Endothelial cell of umbilical vein (primary cell): ENCODE results near the gene HUNK. TPM values are rescaled to one million over a fixed set of nuclear protein-coding genes. Genes with fewer than 3 reads are reported as not detected.

Experiments used
- BruUV-seq: library from RNA; stranded (reverse); fragments of 400-500 nt; replicated peaks from 2 replicates; lab custom pipeline; 2021; lab: Mats Ljungman, UMichigan
- CTCF ChIA-PET: fragments of 300-600, 350-600 bp; sonication (Branson Sonifier 250); formaldehyde crosslinking; loops from one replicate; lab custom pipeline; 2021; ENCODE audit warnings: antibody characterized with exemption, inconsistent platforms; lab: Charles Lee
- POLR2A ChIA-PET: fragments of 300-600, 350-600 bp; sonication (Branson Sonifier 250); formaldehyde crosslinking; loops from one replicate; lab custom pipeline; 2021; ENCODE audit warnings: antibody characterized with exemption, inconsistent platforms; lab: Charles Lee
- DNase-seq: peaks from one replicate; pipeline ENCODE4 v3.0.0-alpha.2; 2011; ENCODE audit warnings: low read depth, low spot score
- FAIRE-seq: peaks from 2 replicates; lab custom pipeline; 2011; peaks lifted over from hg19 to GRCh38; lab: Jason Lieb, UNC
- H2AFZ ChIP-seq: 2 replicates; pipeline ENCODE4 v1.6.0; 2012; ENCODE audit warnings: low read depth, low read length, control low read depth, inconsistent platforms
- H3K27ac ChIP-seq: 2 replicates; pipeline ENCODE4 v1.5.1; 2011; ENCODE audit warnings: low read depth, mild to moderate bottlenecking, control low read depth, low read length, moderate library complexity; ENCODE audit not compliant: insufficient read depth
- H3K27me3 ChIP-seq, 2 experiments: 2 replicates each; pipeline versions ENCODE4 v1.6.0 to v1.6.1; 2011; ENCODE audit warnings: low read length in 2 of 2, mixed read lengths in 1 of 2; ENCODE audit not compliant: control insufficient read depth in 2 of 2, insufficient read depth in 2 of 2
- H3K36me3 ChIP-seq, 2 experiments: 2 replicates in 1 of 2; 3 replicates in 1 of 2; pipeline ENCODE4 v1.5.1; 2011; ENCODE audit warnings: low read length in 2 of 2, mild to moderate bottlenecking in 1 of 2, moderate library complexity in 1 of 2; ENCODE audit not compliant: control insufficient read depth in 2 of 2, insufficient read depth in 2 of 2; ENCODE audit errors: extremely low read depth in 1 of 2
- H3K4me1 ChIP-seq: 3 replicates; pipeline ENCODE4 v1.5.1; 2011; ENCODE audit warnings: mild to moderate bottlenecking, low read length; ENCODE audit not compliant: control insufficient read depth, insufficient read depth; ENCODE audit errors: extremely low read depth
- H3K4me2 ChIP-seq: 2 replicates; pipeline ENCODE4 v1.6.1; 2011; ENCODE audit warnings: low read length, control low read depth, mixed read lengths; ENCODE audit not compliant: insufficient read depth
- H3K4me3 ChIP-seq, 3 experiments: fragments of 200-600 bp in 1 of 3; sonication (generic), shearing (Covaris generic) in 1 of 3; replicated peaks in 1 of 3; 2 replicates each; pipeline ENCODE4 v1.5.1; 2011 to 2016; ENCODE audit warnings: control low read depth in 3 of 3, low read length in 3 of 3, mild to moderate bottlenecking in 2 of 3, inconsistent platforms in 1 of 3, low read depth in 1 of 3, moderate library complexity in 1 of 3; ENCODE audit not compliant: insufficient read depth in 1 of 3
- H3K79me2 ChIP-seq: 2 replicates; pipeline ENCODE4 v1.6.0; 2012; ENCODE audit warnings: low read length, inconsistent platforms; ENCODE audit not compliant: control insufficient read depth, insufficient read depth
- H3K9ac ChIP-seq: replicated peaks from 2 replicates; pipeline ENCODE3; 2011; ENCODE audit warnings: low read length, control low read depth; ENCODE audit not compliant: insufficient read depth; ENCODE audit errors: extremely low read depth
- H3K9me1 ChIP-seq: replicated peaks from 3 replicates; pipeline ENCODE4 v1.6.0; 2011; ENCODE audit warnings: mild to moderate bottlenecking, low read length; ENCODE audit not compliant: control insufficient read depth, insufficient read depth; ENCODE audit errors: extremely low read depth
- H3K9me3 ChIP-seq: replicated peaks from 2 replicates; pipeline ENCODE4 v1.5.1; 2012; ENCODE audit warnings: low read length, inconsistent platforms; ENCODE audit not compliant: control insufficient read depth, insufficient read depth
- H4K20me1 ChIP-seq: replicated peaks from 2 replicates; pipeline ENCODE3; 2011; ENCODE audit warnings: mild to moderate bottlenecking, low read length; ENCODE audit not compliant: control insufficient read depth, insufficient read depth; ENCODE audit errors: extremely low read depth
- EZH2 ChIP-seq: IDR thresholded peaks from 2 replicates; pipeline ENCODE4 v1.6.1; 2012; ENCODE audit warnings: borderline replicate concordance, low read depth, mild to moderate bottlenecking, moderate library complexity, low read length, inconsistent platforms; ENCODE audit not compliant: severe bottlenecking
- FOS ChIP-seq: IDR thresholded peaks from 2 replicates; pipeline ENCODE4 v1.6.1; 2011; ENCODE audit warnings: mild to moderate bottlenecking, low read length, moderate library complexity, borderline replicate concordance; ENCODE audit not compliant: insufficient read depth
- GATA2 ChIP-seq: IDR thresholded peaks from 2 replicates; pipeline ENCODE4 v1.7.0; 2011; ENCODE audit warnings: low read depth, mild to moderate bottlenecking, moderate library complexity, mixed read lengths, low read length; ENCODE audit not compliant: insufficient read length, insufficient read depth
- JUN ChIP-seq: IDR thresholded peaks from 2 replicates; pipeline ENCODE4 v1.6.1; 2011; ENCODE audit warnings: borderline replicate concordance, low read depth; ENCODE audit not compliant: insufficient read length, insufficient read depth
- MYC ChIP-seq: IDR thresholded peaks from one replicate; pipeline ENCODE4 v1.6.1; 2011; ENCODE audit warnings: mild to moderate bottlenecking, low read depth, low read length
- POLR2A ChIP-seq: IDR thresholded peaks from 2 replicates; pipeline ENCODE4 v1.6.1; 2012; ENCODE audit warnings: low read depth, mild to moderate bottlenecking, control low read depth, low read length
- POLR2AphosphoS5 ChIP-seq: IDR thresholded peaks from 2 replicates; pipeline ENCODE4 v1.6.1; 2012; ENCODE audit warnings: low read depth, mild to moderate bottlenecking, control low read depth, low read length, moderate library complexity; ENCODE audit not compliant: insufficient read depth
- dilution Hi-C: fragments of 300-500 bp; cut with MboI; formaldehyde crosslinking; loops from one replicate; pipeline ENCODE4 v1.15.0; 2019; ENCODE audit warnings: low sequenced_read_pairs; ENCODE audit not compliant: extremely low pct_ligation_motif_present
- intact Hi-C: fragments of 100-400 bp; cut with micrococcal nuclease; formaldehyde crosslinking; loops from one replicate; pipeline ENCODE4 v1.10.0; 2022
- polyA plus RNA-seq, 4 experiments: library from polyadenylated mRNA; depleted of rRNA in 3 of 4; stranded (reverse) in 3 of 4; unstranded in 1 of 4; fragments of >200 nt; gene quantifications; 2 replicates each; pipeline versions ENCODE4 v1.2.1 to v1.2.3, GENCODE V29; 2011 to 2012; ENCODE audit warnings: missing spikeins in 1 of 4
- total RNA-seq: library from RNA; stranded (reverse); gene quantifications from 2 replicates; pipeline ENCODE4 v1.2.3, GENCODE V29; 2021
- TF ChIP-seq, protein P1 (sequence below): IDR thresholded peaks from 2 replicates; pipeline ENCODE4 v1.6.1; 2011; ENCODE audit not compliant: insufficient read depth, insufficient read length
- TF ChIP-seq, protein P2 (sequence below), 2 donors: IDR thresholded peaks; 1 replicate in 1 of 2; 2 replicates in 1 of 2; pipeline ENCODE4 v1.5.1; 2011; ENCODE audit warnings: low read length in 2 of 2, mild to moderate bottlenecking in 2 of 2, moderate library complexity in 2 of 2, control low read depth in 1 of 2, inconsistent platforms in 1 of 2, low read depth in 1 of 2; ENCODE audit not compliant: insufficient read depth in 1 of 2; ENCODE audit errors: extremely low read depth in 1 of 2

HUNK gene
- total and polyA plus RNA-seq, 2 donors (not counting 3 experiments of a cell fraction or from before 2014, with no cell fraction given): not detected

DNA sequence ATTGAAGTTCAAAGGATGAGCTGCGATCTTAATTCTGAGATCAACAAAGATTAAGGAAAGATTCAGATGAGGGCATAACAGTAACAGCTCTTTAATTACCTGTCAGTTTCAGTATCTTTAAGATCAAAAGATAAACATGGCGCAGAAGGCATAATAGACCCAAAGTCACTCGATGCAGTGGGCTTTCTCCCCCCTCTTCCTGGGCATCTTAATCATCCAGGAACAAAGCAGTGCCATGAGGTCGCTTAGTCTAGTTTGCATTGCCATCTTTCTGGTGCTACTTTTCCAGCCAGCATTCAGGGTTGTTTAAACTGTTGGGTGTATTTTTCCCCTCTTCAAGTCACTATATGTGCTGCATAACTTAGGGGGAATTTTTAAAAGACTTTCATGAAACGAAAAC lies 72.3 kb downstream of the HUNK start:
- no peaks in the 10 kb centered on the region for H3K27me3 ChIP-seq
- H2AFZ ChIP-seq: no peak overlapping the region
- H3K4me1 ChIP-seq: no peaks in the 10 kb centered on the region
- H3K9me3 ChIP-seq: no peaks in the 10 kb centered on the region
- no TSS peak for BruUV-seq
- H3K36me3 ChIP-seq: no peaks in the 10 kb centered on the region
- TF ChIP-seq POLR2AphosphoS5: no peak
- H3K4me2 ChIP-seq: no peak overlapping the region
- intact Hi-C loops: no loop called here
- dilution Hi-C loops: no loop called here
- DNase-seq: no peak
- CTCF ChIA-PET: interaction anchor here (1.5 kb wide), 1 partner anchor 12 kb away, joined by 4 read pairs; no protein-coding TSS in a partner anchor
- POLR2A ChIA-PET: no interaction called here
- FAIRE-seq: no peak
- H3K27ac ChIP-seq: no peak overlapping the region
- H3K9ac ChIP-seq: no peak overlapping the region
- H3K9me1 ChIP-seq: no peaks in the 10 kb centered on the region
- H3K4me3 ChIP-seq: no peak overlapping the region
- H4K20me1 ChIP-seq: no peaks in the 10 kb centered on the region
- H3K79me2 ChIP-seq: no peaks in the 10 kb centered on the region

DNA sequence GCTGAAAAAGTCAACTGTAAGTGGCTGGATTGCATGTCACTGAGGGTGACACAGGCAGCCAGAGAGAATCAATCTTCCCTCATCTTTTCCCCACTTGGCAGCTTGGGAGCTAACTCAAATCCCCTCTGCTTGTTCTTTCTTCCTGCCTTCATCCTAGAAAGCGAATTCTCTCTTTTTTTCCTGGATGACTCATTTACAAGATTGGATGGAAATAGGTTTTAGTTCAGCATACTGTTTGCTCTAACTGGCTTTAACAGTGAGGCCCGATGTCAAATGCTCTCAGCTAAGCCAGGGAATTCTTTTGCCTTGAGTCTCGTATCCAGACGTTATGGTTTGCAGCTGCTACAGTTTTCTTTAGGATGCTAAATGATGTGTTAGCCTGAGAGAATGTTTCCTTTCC lies 72.7 kb downstream of the HUNK start:
- intact Hi-C loops (no loop called here), dilution Hi-C loops (no loop called here)
- TF ChIP-seq EZH2 (no peak), MYC (no peak), POLR2AphosphoS5 (no peak), POLR2A (no peak), GATA2 (no peak), FOS (no peak), JUN (no peak)
- TF ChIP-seq, protein P1, sequence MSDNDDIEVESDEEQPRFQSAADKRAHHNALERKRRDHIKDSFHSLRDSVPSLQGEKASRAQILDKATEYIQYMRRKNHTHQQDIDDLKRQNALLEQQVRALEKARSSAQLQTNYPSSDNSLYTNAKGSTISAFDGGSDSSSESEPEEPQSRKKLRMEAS: no peak
- TF ChIP-seq, protein P2, sequence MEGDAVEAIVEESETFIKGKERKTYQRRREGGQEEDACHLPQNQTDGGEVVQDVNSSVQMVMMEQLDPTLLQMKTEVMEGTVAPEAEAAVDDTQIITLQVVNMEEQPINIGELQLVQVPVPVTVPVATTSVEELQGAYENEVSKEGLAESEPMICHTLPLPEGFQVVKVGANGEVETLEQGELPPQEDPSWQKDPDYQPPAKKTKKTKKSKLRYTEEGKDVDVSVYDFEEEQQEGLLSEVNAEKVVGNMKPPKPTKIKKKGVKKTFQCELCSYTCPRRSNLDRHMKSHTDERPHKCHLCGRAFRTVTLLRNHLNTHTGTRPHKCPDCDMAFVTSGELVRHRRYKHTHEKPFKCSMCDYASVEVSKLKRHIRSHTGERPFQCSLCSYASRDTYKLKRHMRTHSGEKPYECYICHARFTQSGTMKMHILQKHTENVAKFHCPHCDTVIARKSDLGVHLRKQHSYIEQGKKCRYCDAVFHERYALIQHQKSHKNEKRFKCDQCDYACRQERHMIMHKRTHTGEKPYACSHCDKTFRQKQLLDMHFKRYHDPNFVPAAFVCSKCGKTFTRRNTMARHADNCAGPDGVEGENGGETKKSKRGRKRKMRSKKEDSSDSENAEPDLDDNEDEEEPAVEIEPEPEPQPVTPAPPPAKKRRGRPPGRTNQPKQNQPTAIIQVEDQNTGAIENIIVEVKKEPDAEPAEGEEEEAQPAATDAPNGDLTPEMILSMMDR (IDR thresholded peaks at IDR 0.05; ENCODE audit: extremely low read depth in 1 of 2, insufficient read depth in 1 of 2, low read depth in 1 of 2, low read length in 2 of 2): no peak
- Histone ChIP-seq H2AFZ (no peak overlapping the region), H3K27ac (no peak overlapping the region), H3K9me3 (no peaks in the 10 kb centered on the region), H3K79me2 (no peaks in the 10 kb centered on the region), H3K4me2 (no peak overlapping the region), H3K9ac (no peak overlapping the region), H4K20me1 (no peaks in the 10 kb centered on the region), H3K36me3 (no peaks in the 10 kb centered on the region), H3K27me3 (no peaks in the 10 kb centered on the region), H3K4me1 (no peaks in the 10 kb centered on the region), H3K9me1 (no peaks in the 10 kb centered on the region), H3K4me3 (no peak overlapping the region)
- FAIRE-seq (no peak), DNase-seq (no peak)
- ChIA-PET POLR2A (no interaction called here), CTCF (interaction anchor here (1.5 kb wide), 1 partner anchor 12 kb away, joined by 4 read pairs; no protein-coding TSS in a partner anchor)
- BruUV-seq: no TSS peak
